ENCODE results near the gene TRIM42. TPM values are rescaled to one million over a fixed set of nuclear protein-coding genes. Genes with fewer than 3 reads are reported as not detected.

TRIM42 gene
- total and polyA plus RNA-seq, 9 of the 15 experiments (the other 6 are each of a cell fraction or from before 2014, with no cell fraction given), result not detected

DNA sequence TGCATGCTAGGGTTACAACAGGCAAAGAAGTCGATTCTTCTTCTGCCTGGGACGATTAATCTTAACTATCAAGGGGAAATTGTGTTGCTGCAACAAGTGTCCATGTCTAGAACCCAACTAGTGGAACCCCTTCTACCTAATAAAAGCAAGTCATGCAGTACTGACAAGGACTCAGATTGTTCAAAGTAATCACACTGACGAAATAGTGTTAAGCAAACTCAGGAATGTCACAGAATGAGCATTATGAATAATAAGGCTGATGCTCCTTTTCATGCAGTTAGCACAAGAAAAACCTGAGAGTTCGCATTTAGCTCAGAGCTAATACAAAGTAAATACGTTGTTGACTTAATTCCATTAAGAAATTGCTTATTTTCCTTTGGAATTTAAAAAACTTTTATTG is 47.5 kb upstream of the TRIM42 start:
- no peak overlapping the region for H3K9ac ChIP-seq (ENCODE audit: insufficient read depth in 1 of 2, low read depth in 2 of 2, low read length in 2 of 2)
- no peaks in the 10 kb centered on the region for H3K36me3 ChIP-seq (ENCODE audit: control insufficient read depth, insufficient read depth, low read length)
- TF ChIP-seq, protein P1, sequence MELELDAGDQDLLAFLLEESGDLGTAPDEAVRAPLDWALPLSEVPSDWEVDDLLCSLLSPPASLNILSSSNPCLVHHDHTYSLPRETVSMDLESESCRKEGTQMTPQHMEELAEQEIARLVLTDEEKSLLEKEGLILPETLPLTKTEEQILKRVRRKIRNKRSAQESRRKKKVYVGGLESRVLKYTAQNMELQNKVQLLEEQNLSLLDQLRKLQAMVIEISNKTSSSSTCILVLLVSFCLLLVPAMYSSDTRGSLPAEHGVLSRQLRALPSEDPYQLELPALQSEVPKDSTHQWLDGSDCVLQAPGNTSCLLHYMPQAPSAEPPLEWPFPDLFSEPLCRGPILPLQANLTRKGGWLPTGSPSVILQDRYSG (tag; conservative IDR thresholded peaks at IDR 0.05; ENCODE audit: low read depth), result no peak
- TF ChIP-seq BRD9 (IDR thresholded peaks at IDR 0.05; ENCODE audit: low read depth, partially characterized antibody) (no peak), STAG1 (CRISPR knock-in tag; IDR thresholded peaks at IDR 0.05; ENCODE audit: borderline replicate concordance) (no peak), ERF (CRISPR knock-in tag; IDR thresholded peaks at IDR 0.05) (no peak), SMARCA5 (IDR thresholded peaks at IDR 0.05) (no peak), WHSC1 (IDR thresholded peaks at IDR 0.05; ENCODE audit: low read length) (no peak), ELF1 (tag; IDR thresholded peaks at IDR 0.05) (no peak), FOXA1 (IDR thresholded peaks at IDR 0.05; ENCODE audit: borderline replicate concordance) (no peak), POLR2A (conservative IDR thresholded peaks at IDR 0.05) (no peak), RFX5 (IDR thresholded peaks at IDR 0.05; ENCODE audit: low read depth, low read length) (no peak), POLR3G (IDR thresholded peaks at IDR 0.05; ENCODE audit: extremely low read depth, insufficient read length, insufficient replicate concordance) (no peak), ZBTB40 (IDR thresholded peaks at IDR 0.05) (no peak), ZBTB40 (CRISPR knock-in tag; IDR thresholded peaks at IDR 0.05) (no peak), SMC3 (conservative IDR thresholded peaks at IDR 0.05; ENCODE audit: insufficient read depth, low read depth, low read length) (no peak), BMI1 (IDR thresholded peaks at IDR 0.05; ENCODE audit: low read length) (no peak)
- FAIRE-seq (no peak), ATAC-seq (no peak), DNase-seq (ENCODE audit: extremely low read depth in 1 of 4, low spot score in 3 of 4) (no peak)
- no peak overlapping the region for H3K4me3 ChIP-seq
- no TSS peak for BruUV-seq (replicated peaks)
- no peak overlapping the region for H3K27ac ChIP-seq (ENCODE audit: extremely low read depth, low read depth, low read length)
- no peak overlapping the region for H2AFZ ChIP-seq (ENCODE audit: low read depth, low read length)
- CTCF ChIA-PET (ENCODE audit: low intra/inter-chr PET ratio), result no interaction called here
- H3K27me3 ChIP-seq (ENCODE audit: control insufficient read depth in 2 of 2, insufficient read depth in 2 of 2, low read length in 2 of 2), result no peaks in the 10 kb centered on the region
- no peak overlapping the region for H3K4me2 ChIP-seq (ENCODE audit: insufficient read depth, low read length)
- POLR2A ChIA-PET, result no interaction called here
- intact Hi-C loops (cut with micrococcal nuclease) (no loop called here), in situ Hi-C loops (cut with MboI) (no loop called here)
- no peaks in the 10 kb centered on the region for H3K4me1 ChIP-seq (replicated peaks in 1 of 2; ENCODE audit: control insufficient read depth in 2 of 2, insufficient read depth in 2 of 2, low read length in 2 of 2)
- WGBS (ENCODE audit: insufficient coverage, low coverage, missing lambda C conversion rate), result 0% methylated on average over 5 of the region's 5 CpGs
- H3K9me1 ChIP-seq (ENCODE audit: control insufficient read depth, insufficient read depth, low read length), result no peaks in the 10 kb centered on the region
- H3K9me3 ChIP-seq (replicated peaks; ENCODE audit: control insufficient read depth, insufficient read depth, low read depth, low read length), result no peaks in the 10 kb centered on the region
- H3K79me2 ChIP-seq (ENCODE audit: control insufficient read depth, insufficient read depth, low read length), result no peaks in the 10 kb centered on the region
- H4K20me1 ChIP-seq (replicated peaks; ENCODE audit: control insufficient read depth, insufficient read depth, low read length), result no peaks in the 10 kb centered on the region

Measured in K562 (cell line).